PFSK-1 (cell line): ENCODE data around the gene TRMT2B.

Experiments
- POLR2AphosphoS5 ChIP-seq: IDR thresholded peaks from 2 replicates; pipeline ENCODE4 v1.6.1; 2012; ENCODE audit warnings: low read depth, mild to moderate bottlenecking, control low read depth, low read length, moderate library complexity
- REST ChIP-seq, 2 experiments: IDR thresholded peaks; 2 replicates each; pipeline versions ENCODE4 v1.6.1 to v1.8.0; 2011 to 2012; ENCODE audit warnings: low read depth in 2 of 2, low read length in 2 of 2, control low read depth in 1 of 2, inconsistent platforms in 1 of 2, mild to moderate bottlenecking in 1 of 2, moderate library complexity in 1 of 2; ENCODE audit not compliant: insufficient read depth in 1 of 2
- SIN3A ChIP-seq: IDR thresholded peaks from 2 replicates; pipeline ENCODE4 v1.6.1; 2012; ENCODE audit warnings: mild to moderate bottlenecking, low read length, moderate library complexity, borderline replicate concordance; ENCODE audit not compliant: insufficient read depth
- TAF1 ChIP-seq: IDR thresholded peaks from 2 replicates; pipeline ENCODE4 v1.6.1; 2012; ENCODE audit warnings: low read length, control low read depth, borderline replicate concordance; ENCODE audit not compliant: insufficient read depth

DNA sequence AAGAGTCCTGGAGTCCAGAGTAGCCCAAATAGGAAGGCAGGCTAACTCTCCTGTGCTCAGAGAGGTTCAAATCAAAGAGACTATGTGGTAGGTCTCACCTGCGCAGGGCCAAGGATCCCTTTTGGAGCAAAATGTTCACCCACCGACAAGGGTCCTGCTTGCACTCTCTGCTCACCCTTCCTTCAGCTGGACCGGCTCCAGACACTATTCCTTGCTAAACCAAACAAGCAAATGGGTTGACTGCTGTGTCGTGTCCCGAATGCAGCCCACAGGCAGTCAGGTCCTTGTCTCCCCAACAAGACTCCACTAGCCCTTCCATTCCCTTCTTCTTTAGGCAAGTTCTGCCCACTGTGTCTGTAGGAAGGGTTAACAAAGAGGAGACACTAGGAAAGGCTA lies 760 bp downstream of the TRMT2B start:
- TF ChIP-seq POLR2AphosphoS5 = no peak
- TF ChIP-seq SIN3A = no peak
- no peak for TF ChIP-seq REST (IDR thresholded peaks at IDR 0.05; ENCODE audit: insufficient read depth in 1 of 2, low read depth in 2 of 2, low read length in 2 of 2)
- no peak for TF ChIP-seq TAF1
